H9 (cell line): ENCODE data around the gene ZNF783. TPM values are rescaled to one million over a fixed set of nuclear protein-coding genes. Genes with fewer than 3 reads are reported as not detected.

Source experiments
- DNase-seq: peaks from one replicate; pipeline ENCODE4 v3.0.0-alpha.2; 2017
- H2AFZ ChIP-seq: one replicate; pipeline ENCODE4 v1.6.1; 2013; ENCODE audit warnings: mild to moderate bottlenecking, low read length, control low read depth, moderate library complexity
- H2AK5ac ChIP-seq: 2 replicates; pipeline ENCODE4 v1.6.1; 2013; ENCODE audit warnings: low read length, control low read depth, mixed read lengths; ENCODE audit not compliant: insufficient read length
- H2BK120ac ChIP-seq: one replicate; pipeline ENCODE4 v1.6.1; 2013; ENCODE audit warnings: low read depth, mild to moderate bottlenecking, low read length, control low read depth, inconsistent platforms; ENCODE audit not compliant: poor library complexity, severe bottlenecking
- H2BK12ac ChIP-seq: 2 replicates; pipeline ENCODE4 v1.6.1; 2013; ENCODE audit warnings: low read length, control low read depth, mixed read lengths, low read depth; ENCODE audit not compliant: insufficient read length
- H2BK15ac ChIP-seq: 2 replicates; pipeline ENCODE4 v1.6.1; 2013; ENCODE audit warnings: low read depth, low read length, control low read depth
- H2BK20ac ChIP-seq: one replicate; pipeline ENCODE4 v1.6.1; 2013; ENCODE audit warnings: low read depth, mild to moderate bottlenecking, low read length, control low read depth, inconsistent platforms; ENCODE audit not compliant: poor library complexity, severe bottlenecking
- H2BK5ac ChIP-seq: 2 replicates; pipeline ENCODE4 v1.6.1; 2013; ENCODE audit warnings: low read length, control low read depth, mixed read lengths; ENCODE audit not compliant: insufficient read length
- H3K14ac ChIP-seq: 2 replicates; pipeline ENCODE4 v1.6.1; 2013; ENCODE audit warnings: low read length, control low read depth; ENCODE audit not compliant: insufficient read depth
- H3K18ac ChIP-seq: 2 replicates; pipeline ENCODE4 v1.6.1; 2013; ENCODE audit warnings: low read depth, mild to moderate bottlenecking, mixed read lengths, low read length, control low read depth; ENCODE audit not compliant: insufficient read length
- H3K23ac ChIP-seq: 2 replicates; pipeline ENCODE4 v1.6.1; 2013; ENCODE audit warnings: low read length, control low read depth, mixed read lengths, low read depth; ENCODE audit not compliant: insufficient read length
- H3K23me2 ChIP-seq: 2 replicates; pipeline ENCODE4 v1.6.1; 2013; ENCODE audit warnings: low read depth, mild to moderate bottlenecking, mixed read lengths, low read length, control low read depth; ENCODE audit not compliant: insufficient read length, poor library complexity, severe bottlenecking
- H3K27ac ChIP-seq: 2 replicates; pipeline ENCODE4 v1.5.1; 2013; ENCODE audit warnings: low read length, control low read depth, mixed read lengths, low read depth; ENCODE audit not compliant: insufficient read length
- H3K27me3 ChIP-seq: 2 replicates; pipeline ENCODE4 v1.6.1; 2013; ENCODE audit warnings: low read length, control low read depth, inconsistent platforms; ENCODE audit not compliant: insufficient read depth
- H3K4ac ChIP-seq: 2 replicates; pipeline ENCODE4 v1.6.1; 2013; ENCODE audit warnings: low read depth, mild to moderate bottlenecking, control low read depth, inconsistent platforms, low read length, moderate library complexity
- H3K4me1 ChIP-seq: 2 replicates; pipeline ENCODE4 v1.6.1; 2013; ENCODE audit warnings: low read length, control low read depth, inconsistent platforms; ENCODE audit not compliant: insufficient read depth
- H3K4me2 ChIP-seq: 2 replicates; pipeline ENCODE4 v1.6.1; 2013; ENCODE audit warnings: low read length, control low read depth, mixed read lengths; ENCODE audit not compliant: insufficient read length, insufficient read depth
- H3K56ac ChIP-seq: 2 replicates; pipeline ENCODE4 v1.6.1; 2013; ENCODE audit warnings: low read depth, mild to moderate bottlenecking, mixed read lengths, low read length, control low read depth; ENCODE audit not compliant: insufficient read length
- H3K79me1 ChIP-seq: 2 replicates; pipeline ENCODE4 v1.6.1; 2013; ENCODE audit warnings: low read depth, mild to moderate bottlenecking, moderate library complexity, low read length, control low read depth, inconsistent platforms; ENCODE audit not compliant: insufficient read depth, poor library complexity, severe bottlenecking
- H3K79me2 ChIP-seq: 2 replicates; pipeline ENCODE4 v1.6.1; 2013; ENCODE audit warnings: low read length, control low read depth, inconsistent platforms; ENCODE audit not compliant: insufficient read depth
- H3K9ac ChIP-seq: 2 replicates; pipeline ENCODE4 v1.6.1; 2013; ENCODE audit warnings: low read length, control low read depth, mixed read lengths; ENCODE audit not compliant: insufficient read length; ENCODE audit errors: extremely low read depth
- H3K9me3 ChIP-seq: one replicate; pipeline ENCODE4 v1.6.1; 2013; ENCODE audit warnings: low read depth, low read length, inconsistent platforms; ENCODE audit not compliant: control insufficient read depth
- H3T11ph ChIP-seq: one replicate; pipeline ENCODE4 v1.6.1; 2013; ENCODE audit warnings: mild to moderate bottlenecking, low read length, control low read depth, inconsistent platforms
- H4K20me1 ChIP-seq: one replicate; pipeline ENCODE4 v1.6.1; 2013; ENCODE audit not compliant: control insufficient read depth, insufficient read length, insufficient read depth
- H4K5ac ChIP-seq: 2 replicates; pipeline ENCODE4 v1.6.1; 2013; ENCODE audit warnings: low read depth, mild to moderate bottlenecking, mixed read lengths, low read length, control low read depth; ENCODE audit not compliant: insufficient read length
- H4K8ac ChIP-seq: replicated peaks from 2 replicates; pipeline ENCODE4 v1.6.1; 2013; ENCODE audit warnings: low read length, control low read depth, mixed read lengths, low read depth; ENCODE audit not compliant: insufficient read length
- H4K91ac ChIP-seq: 2 replicates; pipeline ENCODE4 v1.6.1; 2013; ENCODE audit warnings: low read depth, mild to moderate bottlenecking, moderate library complexity, mixed read lengths, low read length, control low read depth; ENCODE audit not compliant: insufficient read length
- H3K27ac Mint-ChIP-seq, 3 experiments: 2 replicates in 2 of 3; 3 replicates in 1 of 3; pipeline ENCODE4 v1.8.0; 2020 to 2021; ENCODE audit warnings: mixed read lengths in 3 of 3, mild to moderate bottlenecking in 1 of 3, moderate library complexity in 1 of 3
- H3K27me3 Mint-ChIP-seq: 2 replicates; pipeline ENCODE4 v1.8.0; 2021; ENCODE audit warnings: low read depth, mild to moderate bottlenecking, moderate library complexity, mixed read lengths
- H3K36me3 Mint-ChIP-seq, 3 experiments: 2 replicates in 2 of 3; 3 replicates in 1 of 3; pipeline ENCODE4 v1.8.0; 2020 to 2021; ENCODE audit warnings: low read depth in 3 of 3, mixed read lengths in 3 of 3; ENCODE audit not compliant: insufficient read depth in 1 of 3
- H3K4me1 Mint-ChIP-seq, 2 experiments: 2 replicates each; pipeline ENCODE4 v1.8.0; 2020; ENCODE audit warnings: mixed read lengths in 2 of 2
- H3K4me3 Mint-ChIP-seq, 2 experiments: 2 replicates in 1 of 2; 3 replicates in 1 of 2; pipeline ENCODE4 v1.8.0; 2020 to 2021; ENCODE audit warnings: mild to moderate bottlenecking in 2 of 2, mixed read lengths in 2 of 2, moderate library complexity in 1 of 2
- H3K9me3 Mint-ChIP-seq, 2 experiments: 2 replicates in 1 of 2; 3 replicates in 1 of 2; pipeline ENCODE4 v1.8.0; 2020; ENCODE audit warnings: mild to moderate bottlenecking in 2 of 2, mixed read lengths in 2 of 2, moderate library complexity in 1 of 2
- CTCF ChIP-seq: fragments of 200-600 bp; sonication (generic); conservative IDR thresholded peaks from 3 replicates; pipeline ENCODE4 v1.8.0; 2021; ENCODE audit warnings: antibody characterized with exemption, mild to moderate bottlenecking
- WGBS: extraction: QIAGEN DNeasy Blood & Tissue Kit; methylation state at CpG from one replicate; pipeline ENCODE4 v1.1.7; 2013; ENCODE audit warnings: missing lambda C conversion rate, low lambda C conversion rate, mixed read lengths; ENCODE audit not compliant: insufficient read length; ENCODE audit errors: extremely low coverage; 5-methylcytosine and 5-hydroxymethylcytosine counted together
- total RNA-seq: library from RNA; stranded (reverse); gene quantifications from 2 replicates; pipeline ENCODE4 v1.2.1, GENCODE V29; 2021

Gene ZNF783
- total RNA-seq, 1 experiment from 2014 or later: 13.6 TPM

GRCh38 chr7:149289262-149289661, 27.3 kb downstream of the ZNF783 start:
- WGBS: no CpG with 5 or more reads among the region's 8 CpGs
- no peak for TF ChIP-seq CTCF
- H3K79me2 ChIP-seq: no peaks in the 10 kb centered on the region
- H4K5ac ChIP-seq: no peak overlapping the region
- H3K4me3 Mint-ChIP-seq: no peak overlapping the region
- no peak overlapping the region for H2BK12ac ChIP-seq
- H4K91ac ChIP-seq: no peak overlapping the region
- no peaks in the 10 kb centered on the region for H4K20me1 ChIP-seq
- no peak overlapping the region for H3K27ac Mint-ChIP-seq
- H3K27ac ChIP-seq: no peak overlapping the region
- H3K79me1 ChIP-seq: no peaks in the 10 kb centered on the region
- peaks cover 5% of the 10 kb centered on the region for H3K27me3 Mint-ChIP-seq
- H2AFZ ChIP-seq: no peak overlapping the region
- no peak overlapping the region for H3K23ac ChIP-seq
- H3K36me3 Mint-ChIP-seq: peaks cover 2 to 17% (median 8%) of the 10 kb centered on the region in 3 experiments
- H3K18ac ChIP-seq: no peak overlapping the region
- H3K9ac ChIP-seq: no peak overlapping the region
- no peak overlapping the region for H2BK120ac ChIP-seq
- H3K4me2 ChIP-seq: no peak overlapping the region
- no peak overlapping the region for H2AK5ac ChIP-seq
- peaks cover 14 to 20% of the 10 kb centered on the region in 2 experiments for H3K4me1 Mint-ChIP-seq
- H3K9me3 ChIP-seq: no peaks in the 10 kb centered on the region
- no peak for DNase-seq
- no peak overlapping the region; the same call in 1 of the 2 replicates for H3K14ac ChIP-seq
- no peak overlapping the region for H4K8ac ChIP-seq
- no peak overlapping the region for H3T11ph ChIP-seq
- no peak overlapping the region for H3K56ac ChIP-seq
- no peak overlapping the region for H2BK15ac ChIP-seq
- no peaks in the 10 kb centered on the region for H3K27me3 ChIP-seq
- no peak overlapping the region for H2BK20ac ChIP-seq
- no peak overlapping the region for H3K4ac ChIP-seq
- H3K4me1 ChIP-seq: no peaks in the 10 kb centered on the region; the same call in 1 of the 2 replicates
- H3K9me3 Mint-ChIP-seq: no peaks in the 10 kb centered on the region
- H2BK5ac ChIP-seq: no peak overlapping the region
- peaks cover 10% of the 10 kb centered on the region for H3K23me2 ChIP-seq
